ENCODE data around the gene PITPNM1.
"Not testable (repeated sequence)": the region's sequence is repeated elsewhere in the genome, so short reads cannot be mapped to it uniquely, and the experiment has no call there.

PITPNM1 gene

DNA sequence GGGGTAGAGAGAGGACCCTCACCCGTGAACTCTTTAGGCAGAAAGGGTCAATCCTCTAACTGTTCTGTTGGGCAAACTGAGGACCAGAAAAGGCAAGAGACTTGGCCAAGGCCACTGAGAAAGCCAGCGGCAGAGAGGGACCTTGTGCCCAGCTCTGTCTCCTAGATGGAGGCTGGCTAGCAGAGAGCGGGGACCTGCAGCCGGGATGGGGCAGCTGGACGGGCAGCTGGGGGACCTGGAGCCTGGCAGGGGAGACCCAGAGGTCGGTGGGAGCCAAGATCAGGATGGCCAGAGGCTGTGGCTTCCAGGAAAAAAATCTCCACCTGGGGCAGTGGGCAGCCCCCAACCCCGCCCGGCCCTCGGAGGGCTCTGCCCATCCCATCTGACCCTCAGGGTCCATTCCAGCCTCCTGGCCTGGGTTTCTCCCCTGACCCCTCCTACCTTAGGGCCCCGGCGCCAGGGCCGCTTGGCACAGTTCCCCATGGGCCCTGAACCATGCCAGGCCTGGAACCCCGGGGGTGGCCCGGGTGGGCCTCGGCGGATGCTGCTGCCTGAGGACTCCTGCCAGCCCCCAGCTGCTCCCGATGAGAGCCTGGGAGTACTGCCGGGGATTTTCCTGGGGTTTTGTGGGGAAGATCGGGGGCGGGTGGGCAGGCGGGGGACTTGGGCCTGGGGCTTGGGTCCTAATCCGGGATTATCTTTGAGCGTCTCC lies 17.8 kb upstream of the PITPNM1 start, which contains the start of gene CABP2:
CABP2 (minus strand) TSS at position 603 of the 712 bp plus-strand sequence; CDS start at position 483, 120 bp downstream.
- no peak for DNase-seq

DNA sequence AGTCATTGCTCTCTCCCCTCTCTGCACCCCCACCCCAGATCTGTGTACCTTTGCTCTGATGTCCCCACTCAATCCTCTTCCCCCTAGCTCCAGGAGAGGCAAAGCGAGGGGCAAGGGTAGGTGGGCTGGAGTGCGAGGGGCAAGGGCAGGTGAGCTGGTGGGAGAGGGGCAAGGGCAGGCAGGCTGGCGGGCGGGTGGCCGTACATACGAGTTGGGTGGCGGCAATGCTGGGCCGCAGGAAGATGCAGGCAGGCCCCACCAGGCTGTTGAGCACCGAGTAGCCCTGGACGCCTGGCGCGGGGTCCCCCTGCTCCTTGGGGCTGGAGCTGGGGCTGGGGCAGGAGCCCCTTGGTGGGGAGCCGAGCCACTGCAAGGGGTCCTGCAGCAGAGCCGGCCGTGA lies 17.2 kb upstream of the PITPNM1 start:
- no peak for DNase-seq

- no peak for DNase-seq
These were observed 16.8 kb upstream of the PITPNM1 start for GRCh38 chr11:67521924-67522323.

GRCh38 chr11:67520856-67521824 lies 16.0 kb upstream of the PITPNM1 start:
- DNase-seq, result no peak

DNA sequence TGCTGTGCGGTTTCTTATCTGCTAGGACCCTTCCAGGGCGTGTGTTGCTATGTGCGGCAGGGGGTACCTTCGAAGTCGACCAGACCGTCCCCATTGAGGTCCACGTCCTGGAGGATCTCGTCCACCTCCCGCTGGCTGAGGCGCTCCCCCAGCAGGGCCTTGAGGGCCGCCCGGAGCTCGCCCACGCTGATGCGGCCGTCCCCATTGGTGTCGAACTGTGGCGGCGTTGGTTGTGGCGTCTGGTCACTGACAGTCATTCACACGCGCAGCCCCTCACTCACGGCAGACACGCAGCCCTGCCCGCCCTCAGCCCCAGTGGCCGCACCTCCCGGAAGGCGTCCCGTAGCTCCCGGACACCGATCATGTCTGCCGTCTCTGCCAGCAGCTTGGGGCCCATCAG lies 14.6 kb upstream of the PITPNM1 start:
- DNase-seq, result no peak

DNA sequence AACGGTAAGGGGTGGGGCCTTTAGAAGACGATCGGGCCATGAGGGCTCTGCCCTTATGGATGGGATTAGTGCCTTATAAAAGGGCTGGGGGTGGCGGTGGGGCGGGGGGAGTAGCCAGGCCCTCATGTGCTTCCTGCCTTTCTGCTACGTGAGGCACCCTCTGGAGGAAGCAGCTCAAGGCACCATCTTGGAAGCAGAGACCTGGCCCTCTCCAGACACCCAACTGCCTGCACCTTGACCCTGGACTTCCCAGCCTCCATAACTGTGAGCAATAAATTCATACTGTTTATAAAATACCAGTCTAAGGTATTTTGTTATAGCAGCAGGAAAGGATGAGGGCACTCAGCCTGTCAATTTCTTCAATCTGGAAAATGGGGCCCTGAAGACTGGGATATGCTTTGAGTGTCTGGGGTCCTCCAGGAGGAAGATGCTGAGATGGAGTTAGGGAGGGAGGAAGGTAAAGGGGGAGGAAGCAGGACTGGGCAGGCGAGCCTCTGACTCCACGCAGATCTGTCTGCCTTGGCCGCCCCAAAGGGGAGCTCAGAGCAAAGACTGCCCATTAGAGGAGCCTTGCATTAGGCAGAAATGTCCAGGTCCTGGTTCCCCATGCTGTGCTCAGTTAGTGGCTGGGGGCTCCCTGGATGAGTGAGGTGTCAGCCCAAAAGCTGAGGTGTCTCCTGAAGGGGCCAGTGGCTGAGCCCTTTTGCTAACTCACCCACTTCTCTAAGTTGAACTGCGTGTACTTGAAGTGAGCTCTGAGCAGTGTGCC lies 12.8 kb upstream of the PITPNM1 start:
- no peak for DNase-seq

DNA sequence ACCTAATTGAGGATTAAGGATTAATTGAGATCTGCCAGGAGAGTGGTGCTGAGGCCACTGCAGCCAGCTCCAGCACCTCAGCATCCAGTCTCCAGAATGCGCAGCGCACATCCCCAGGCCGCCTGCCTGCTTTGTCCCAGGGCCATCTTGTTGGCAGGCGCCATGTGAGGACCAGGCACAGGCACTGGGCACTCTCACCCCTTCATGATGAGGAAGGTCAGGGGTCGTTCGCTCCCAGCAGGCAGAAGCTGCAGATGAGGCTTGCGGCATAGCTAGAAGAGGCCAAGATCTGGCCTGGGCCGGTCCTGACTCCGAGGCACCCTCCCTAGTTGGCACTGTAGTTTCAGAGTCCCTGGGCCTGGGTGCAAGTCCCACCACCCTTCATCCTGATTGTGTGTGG lies 11.6 kb upstream of the PITPNM1 start:
- no peak for DNase-seq

DNA sequence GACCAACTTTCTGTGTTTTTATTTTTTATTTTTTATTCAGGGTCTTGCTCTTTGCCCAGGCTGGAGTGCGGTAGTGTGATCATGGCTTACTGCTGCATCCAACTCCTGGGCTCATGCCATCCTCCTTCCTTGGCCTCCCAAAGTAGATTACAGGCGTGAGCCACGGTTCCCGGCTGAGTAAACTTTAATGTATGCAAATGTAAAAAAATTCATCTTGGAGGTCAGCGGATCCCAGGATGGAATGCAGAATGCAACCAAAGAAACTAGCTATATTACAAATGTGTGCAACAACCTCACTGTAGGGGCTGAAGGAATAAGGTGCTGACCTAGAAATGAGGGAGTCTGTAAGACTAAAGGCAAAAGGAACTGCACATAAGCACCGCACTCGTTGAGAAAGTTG lies 9.0 kb upstream of the PITPNM1 start:
- DNase-seq, result no peak

DNA sequence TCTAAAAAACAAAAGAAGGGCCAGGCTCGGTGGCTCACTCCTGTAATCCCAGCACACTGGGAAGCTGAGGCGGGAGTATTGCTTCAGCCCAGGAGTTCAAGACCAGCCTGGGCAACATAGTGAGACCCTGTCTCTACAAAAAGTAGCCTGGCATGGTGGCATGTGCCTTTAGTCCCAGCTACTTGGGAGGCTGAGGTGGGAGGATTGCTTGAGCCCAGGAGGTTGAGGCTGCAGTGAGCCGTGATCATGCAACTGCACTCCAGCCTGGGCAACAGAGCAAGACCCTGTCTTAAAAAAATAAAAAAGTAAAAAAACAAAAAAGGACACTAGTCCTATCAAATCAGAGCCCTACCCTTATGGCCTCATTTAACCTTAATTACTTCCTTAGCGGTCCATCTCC lies 6.4 kb upstream of the PITPNM1 start:
- not testable (repeated sequence) for DNase-seq

DNA sequence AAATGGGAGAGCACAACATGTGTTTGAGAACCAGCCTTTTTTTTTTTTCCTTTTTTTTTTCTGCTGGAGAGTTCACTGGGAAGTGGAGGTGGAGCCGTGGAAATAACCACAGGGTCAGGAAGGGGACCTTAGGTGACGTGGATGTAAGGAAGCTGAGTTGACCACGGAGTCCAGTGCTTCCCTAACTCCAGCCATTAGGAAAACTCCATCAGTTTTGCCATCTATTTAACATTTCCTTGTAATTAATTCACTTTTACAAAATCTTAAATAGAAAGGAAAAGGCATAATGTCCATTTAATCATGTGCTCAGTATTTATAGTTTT lies 4.8 kb upstream of the PITPNM1 start:
- no peak for DNase-seq

GRCh38 chr11:67508486-67509121 lies 3.4 kb upstream of the PITPNM1 start:
- DNase-seq, result peak; percentile 76

DNA sequence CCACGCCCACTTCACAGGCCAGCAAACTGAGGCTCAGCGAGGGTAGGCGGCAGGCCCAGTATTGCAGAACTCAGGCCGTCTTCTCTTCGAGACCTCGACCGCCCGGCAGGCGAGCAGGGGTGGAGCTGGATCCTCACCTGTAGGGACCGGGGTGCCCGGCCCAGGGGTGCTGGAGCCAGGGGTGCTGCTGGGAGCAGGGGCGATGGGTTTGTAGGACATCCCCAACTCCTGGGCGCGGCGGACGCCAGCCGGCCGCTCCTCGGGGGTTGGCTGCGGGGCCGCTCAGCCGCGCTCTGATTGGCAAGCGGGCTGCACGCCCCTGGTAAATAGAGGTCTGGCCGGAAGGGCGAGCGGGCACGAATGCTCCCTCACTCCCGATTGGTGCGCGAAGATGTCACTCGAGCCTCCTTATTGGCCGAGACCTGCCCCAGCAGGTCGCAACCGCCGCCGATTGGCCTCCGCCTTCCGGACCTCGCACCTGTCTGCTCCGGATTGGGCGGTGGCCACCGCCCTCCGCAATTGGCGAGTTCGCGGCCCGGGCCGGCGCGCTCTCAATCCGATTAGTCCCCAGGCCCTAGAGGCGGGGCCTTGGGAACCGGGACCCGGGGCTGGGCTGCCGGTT lies 2.8 kb upstream of the PITPNM1 start, which contains the start of gene CDK2AP2:
CDK2AP2 (minus strand) TSS at position 299 of the 622 bp plus-strand sequence; CDS start at position 219, 80 bp downstream.
- DNase-seq, result peak; percentile 91

DNA sequence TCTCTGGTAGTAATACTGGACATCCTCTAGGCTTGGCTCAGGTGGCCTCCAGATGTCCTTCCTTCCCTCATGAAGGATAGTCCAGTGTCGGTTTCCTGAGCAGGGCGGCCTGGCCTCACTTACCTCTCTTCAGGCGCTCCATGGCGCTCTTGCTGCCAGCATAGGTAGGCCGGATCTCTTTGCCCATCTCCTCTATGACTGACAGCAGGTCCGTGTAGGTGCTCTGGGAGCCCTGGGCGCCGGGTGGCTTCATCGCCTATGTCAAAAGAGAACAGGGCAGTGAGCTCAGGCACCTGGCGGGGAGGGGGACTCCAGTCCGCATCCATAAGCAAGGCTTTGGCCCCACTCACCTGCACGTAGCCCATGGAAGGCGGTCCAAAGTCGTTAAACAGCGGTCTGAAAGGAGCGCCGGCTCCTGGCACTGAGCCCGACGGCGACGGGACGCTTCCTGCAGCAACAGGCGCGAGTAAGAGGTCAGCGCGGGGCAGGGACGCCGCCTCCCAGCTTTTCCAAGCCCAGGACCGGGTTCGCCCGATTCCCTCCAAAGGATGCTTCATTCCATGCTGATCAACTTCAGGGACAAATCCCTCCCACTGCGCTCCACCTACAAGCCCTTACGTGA lies 2.2 kb upstream of the PITPNM1 start:
- no peak for DNase-seq

- no peak for DNase-seq
These were observed 1.4 kb upstream of the PITPNM1 start for GRCh38 chr11:67506426-67507051.

DNA sequence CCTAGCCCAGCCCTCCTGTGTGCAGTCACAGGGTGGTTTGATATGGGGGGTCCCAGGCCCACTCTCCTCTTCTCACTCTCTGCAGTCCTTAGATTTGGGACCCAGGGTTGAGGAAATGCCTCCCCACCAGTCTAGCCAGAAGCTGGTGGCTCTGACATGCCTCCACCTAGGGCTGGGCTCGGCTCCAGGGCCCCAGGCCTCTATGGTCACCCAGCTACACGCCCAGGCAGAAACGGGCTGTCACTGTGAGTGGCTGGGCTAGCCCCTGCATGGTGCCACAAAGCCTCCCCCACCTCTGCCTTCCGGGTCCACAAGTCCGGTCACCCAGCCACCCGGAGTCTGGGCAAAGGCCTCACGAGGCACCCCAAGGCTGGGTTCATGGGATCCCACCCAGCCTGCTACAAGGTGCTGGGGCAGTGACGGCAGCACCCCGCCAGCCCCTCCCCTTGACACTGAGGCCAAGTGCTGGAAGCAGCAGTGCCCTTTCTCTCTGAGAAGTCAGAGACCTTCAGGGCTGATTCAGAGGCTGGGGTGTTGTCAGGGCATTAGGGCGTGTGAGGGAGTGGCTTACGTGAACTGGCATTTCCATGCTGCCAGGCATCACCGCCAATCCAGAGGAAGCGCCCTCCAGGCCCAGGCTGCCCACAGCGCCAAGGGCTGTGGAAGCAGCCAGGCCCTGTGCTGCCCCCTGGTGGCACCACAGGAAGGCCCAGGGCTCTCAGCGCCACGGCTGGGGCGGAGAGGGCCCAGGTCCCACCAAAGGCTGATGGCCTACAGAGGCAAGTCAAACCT lies 638 bp upstream of the PITPNM1 start:
- DNase-seq, result peak; percentile 74

GRCh38 chr11:67504005-67504949 lies 886 bp downstream of the PITPNM1 start:
- DNase-seq, result no peak

- DNase-seq, result no peak
These were observed 1.8 kb downstream of the PITPNM1 start for GRCh38 chr11:67503119-67504004.
